GM19193 (cell line): ENCODE results near the gene BCR.

Experiments used
- POLR2A ChIP-seq: IDR thresholded peaks from 4 replicates; pipeline ENCODE4 v1.6.1; 2011; ENCODE audit not compliant: insufficient read depth, insufficient read length; ENCODE audit errors: extremely low read depth

Gene BCR

DNA sequence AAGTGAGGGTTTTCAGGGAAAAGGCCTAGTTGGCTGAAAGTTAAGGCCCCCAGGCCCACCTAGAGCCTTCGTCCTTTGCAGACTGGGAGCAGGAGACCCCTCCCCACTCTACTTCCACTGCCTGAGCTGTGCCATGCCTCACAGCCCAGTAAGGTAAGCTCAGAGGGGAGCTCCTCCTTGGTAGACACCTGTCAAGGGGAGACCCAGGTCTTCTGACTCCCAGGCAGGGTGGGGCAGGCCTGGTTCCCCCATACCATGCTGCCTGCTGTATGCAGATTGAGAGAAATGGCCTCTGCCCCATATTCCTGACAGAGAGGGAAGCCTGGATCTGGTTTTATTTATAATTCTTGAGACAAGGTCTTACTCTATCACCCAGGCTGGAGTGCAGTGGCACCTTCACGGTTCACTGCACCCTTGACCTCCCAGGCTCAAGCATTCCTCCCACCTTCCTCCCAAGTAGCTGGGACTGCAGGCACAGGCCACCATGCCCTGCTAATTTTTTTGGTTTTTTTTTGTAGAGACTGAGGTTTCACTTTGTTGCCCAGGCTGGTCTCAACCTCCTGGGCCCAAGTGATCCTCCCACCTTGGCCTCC is 34.3 kb upstream of the BCR start:
- TF ChIP-seq POLR2A: no peak

DNA sequence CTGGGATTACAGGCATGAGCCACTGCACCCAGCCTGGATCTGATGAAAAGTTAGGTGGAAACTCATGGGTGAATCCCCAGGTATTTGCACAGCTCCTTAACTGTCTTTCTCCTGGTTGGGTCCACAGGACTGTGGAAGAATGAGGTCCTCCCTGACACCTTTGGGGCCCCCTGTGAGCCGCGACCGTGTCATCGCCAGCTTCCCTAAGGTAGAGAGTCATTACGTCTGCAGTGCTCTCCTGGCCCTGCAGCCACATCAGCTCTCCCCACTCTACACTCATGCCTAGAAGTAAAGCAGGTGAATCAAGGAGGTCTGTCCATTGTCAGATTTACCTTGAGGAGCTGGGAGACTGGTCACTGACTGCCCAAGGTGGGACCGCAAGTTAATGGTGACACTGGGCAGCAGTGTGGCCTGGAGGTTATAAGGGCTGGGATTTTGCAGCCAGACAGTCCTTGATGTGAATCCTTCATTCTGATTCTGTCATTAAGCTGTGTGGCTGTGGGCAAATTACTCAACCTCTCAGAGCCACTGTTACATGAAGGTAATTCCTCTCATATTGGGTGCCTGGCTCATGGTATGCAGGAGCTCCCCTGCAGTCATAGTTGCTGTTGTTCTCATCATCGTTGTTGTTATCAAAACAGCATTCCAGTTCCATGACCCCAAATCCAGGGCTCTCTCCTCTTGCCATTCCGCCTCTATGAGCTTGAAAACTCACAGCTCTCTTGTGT is 33.7 kb upstream of the BCR start:
- TF ChIP-seq POLR2A: no peak

DNA sequence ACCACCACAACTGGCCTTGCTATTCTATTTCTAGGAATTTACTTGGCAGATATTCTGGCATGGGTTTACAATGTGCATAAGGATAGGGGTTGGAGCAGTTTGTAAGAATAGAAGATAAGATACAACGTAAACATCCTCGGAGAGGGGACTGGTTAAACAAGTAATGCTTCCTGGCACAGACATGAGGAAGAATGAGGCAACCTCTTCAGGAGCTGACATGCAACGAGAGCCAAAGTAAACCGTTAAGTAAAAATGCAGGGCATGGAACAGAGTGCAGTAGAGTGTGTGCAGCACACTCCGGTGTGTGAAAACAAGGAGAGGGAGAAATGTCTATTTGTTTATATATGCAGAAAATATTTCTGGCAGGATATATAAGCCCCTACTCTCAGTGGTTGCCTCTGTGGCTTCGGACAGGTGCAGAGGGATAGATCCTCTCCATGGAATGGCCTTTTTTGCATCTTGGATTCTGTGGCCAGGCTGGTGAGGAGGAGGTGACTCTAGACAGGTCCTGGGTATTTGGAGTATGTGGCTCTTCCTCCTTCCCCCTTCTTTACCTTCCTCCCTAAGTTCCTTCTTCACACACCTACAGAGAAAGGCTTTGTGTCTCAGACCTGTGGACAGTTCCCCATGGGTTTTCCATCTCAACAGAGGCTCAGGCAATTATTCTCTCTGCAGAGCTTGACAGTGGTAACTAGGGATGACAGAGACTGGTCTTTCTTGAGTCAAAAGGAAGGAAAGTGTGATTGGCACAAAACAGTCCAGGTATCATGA is 32.5 kb upstream of the BCR start:
- TF ChIP-seq POLR2A: no peak

DNA sequence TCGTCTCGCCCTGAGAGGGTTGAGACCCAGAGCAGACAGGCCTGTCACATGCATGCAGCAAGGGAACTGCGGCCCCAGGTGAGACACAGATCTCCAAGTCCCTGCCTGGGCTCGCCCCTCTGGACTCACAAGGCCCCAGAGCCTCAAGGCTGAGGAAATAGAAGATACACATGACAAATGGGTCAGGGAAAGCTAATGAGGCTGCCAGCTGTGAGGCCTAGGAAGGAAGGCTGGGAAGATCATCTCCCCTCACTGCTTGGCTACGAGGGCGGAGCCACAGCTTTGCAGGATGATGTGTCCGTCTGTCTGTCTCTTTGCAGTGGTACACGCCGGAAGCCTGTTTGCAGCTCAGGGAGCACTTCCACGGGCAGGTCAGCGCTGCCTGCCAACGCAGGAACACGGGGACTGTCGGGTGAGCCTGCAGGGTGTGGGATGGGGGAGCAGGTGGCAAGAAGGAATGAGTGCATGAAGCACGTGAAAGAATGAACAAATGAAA is 30.5 kb upstream of the BCR start:
- TF ChIP-seq POLR2A: no peak

DNA sequence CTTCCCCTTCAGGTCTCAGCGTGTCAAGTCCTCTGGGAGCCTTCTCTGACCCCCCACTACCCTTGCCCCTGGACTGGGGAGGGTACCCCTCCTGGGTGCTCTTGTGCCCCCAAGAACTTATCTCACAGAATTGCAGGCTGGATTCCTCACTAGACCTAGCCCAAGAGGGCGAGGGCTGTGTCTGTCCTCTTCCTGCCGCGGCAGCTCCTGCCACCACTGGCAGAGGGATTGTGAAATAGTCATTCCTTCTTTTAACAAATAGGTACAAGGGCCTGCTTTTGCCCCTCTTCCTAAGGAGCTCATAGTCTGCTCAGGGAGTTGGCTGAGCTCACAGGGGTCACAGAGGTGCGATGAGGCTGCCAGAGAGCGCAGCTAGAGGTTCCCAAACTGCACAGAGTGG is 29.5 kb upstream of the BCR start:
- no peak for TF ChIP-seq POLR2A

DNA sequence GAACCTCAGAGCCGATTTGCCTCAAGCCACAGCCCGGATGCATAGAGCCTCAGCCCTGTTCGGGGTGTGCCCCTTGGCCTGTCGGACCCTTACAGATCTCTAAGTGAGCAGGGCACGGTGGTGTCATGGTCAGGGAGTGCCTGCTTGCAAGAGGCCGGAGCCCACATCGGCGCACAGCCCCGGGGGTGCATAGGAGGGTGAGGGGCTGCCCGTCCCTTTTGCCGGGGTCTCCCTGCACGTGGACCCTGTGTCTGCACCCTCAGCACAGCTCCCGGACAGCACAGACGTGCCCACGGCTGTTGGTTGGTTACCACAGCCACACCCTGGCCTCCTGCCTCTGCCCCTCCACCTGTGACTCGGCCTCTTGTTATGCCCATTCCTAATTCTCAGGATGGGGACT is 28.5 kb upstream of the BCR start:
- no peak for TF ChIP-seq POLR2A

DNA sequence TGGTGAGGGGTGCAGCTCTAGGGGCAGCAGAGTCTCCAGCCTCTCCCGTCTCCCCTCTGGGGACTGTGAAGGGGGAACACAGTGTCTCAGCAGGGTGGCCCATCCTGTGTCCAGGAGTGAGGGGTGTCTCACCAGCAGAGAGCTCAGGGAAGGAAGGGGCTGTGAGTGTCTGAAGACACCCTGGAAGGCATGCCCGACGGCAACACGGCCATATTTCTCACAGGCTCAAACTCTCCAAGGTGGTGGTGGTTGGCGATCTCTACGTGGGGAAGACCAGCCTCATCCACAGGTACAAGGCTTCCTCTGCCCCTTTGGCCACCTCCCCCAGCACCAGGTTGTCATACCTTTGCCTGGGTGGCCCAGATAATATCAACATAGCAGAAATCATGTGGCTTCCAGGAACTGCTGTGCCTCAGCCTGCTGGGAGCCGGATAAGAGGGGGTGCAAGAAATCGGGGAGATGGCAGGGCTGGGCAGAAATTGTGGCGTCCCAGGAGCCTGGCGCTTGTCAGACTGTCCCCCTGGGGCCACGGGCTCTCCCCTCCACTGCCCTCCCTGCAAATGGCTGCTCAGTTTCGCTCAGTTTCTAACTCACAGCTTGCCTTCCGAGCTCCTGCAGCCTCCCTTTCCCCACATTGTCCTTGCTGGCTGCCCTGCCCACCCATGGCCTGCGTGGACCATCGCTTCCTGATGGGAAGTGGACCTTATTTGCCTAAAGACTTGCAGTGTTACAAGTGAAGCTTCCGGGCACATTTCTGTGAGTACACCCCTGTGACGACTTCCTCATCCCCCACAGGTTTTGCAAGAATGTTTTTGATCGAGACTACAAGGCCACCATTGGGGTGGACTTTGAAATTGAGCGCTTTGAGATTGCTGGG is 27.8 kb upstream of the BCR start:
- TF ChIP-seq POLR2A: peak; percentile 24

DNA sequence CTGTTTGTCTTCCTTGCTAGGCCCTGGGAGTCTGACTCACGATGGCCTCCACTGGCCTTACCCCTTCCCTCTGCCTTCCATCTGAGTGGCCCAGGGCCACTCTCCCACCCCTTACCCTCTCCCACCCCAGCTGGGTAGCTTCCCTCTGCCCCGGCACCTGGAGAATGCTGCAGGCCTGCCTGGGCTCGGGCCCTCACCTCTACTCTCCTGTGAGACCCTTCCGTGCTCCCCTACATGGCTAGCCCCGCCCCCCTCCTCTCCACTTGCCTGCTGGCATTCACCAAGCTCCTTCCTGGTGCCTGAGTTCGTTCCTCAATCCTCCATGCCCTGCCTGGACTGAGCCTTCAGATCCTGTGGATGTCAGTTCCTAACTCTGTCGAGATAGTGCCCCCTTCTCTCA is 26.3 kb upstream of the BCR start:
- no peak for TF ChIP-seq POLR2A

DNA sequence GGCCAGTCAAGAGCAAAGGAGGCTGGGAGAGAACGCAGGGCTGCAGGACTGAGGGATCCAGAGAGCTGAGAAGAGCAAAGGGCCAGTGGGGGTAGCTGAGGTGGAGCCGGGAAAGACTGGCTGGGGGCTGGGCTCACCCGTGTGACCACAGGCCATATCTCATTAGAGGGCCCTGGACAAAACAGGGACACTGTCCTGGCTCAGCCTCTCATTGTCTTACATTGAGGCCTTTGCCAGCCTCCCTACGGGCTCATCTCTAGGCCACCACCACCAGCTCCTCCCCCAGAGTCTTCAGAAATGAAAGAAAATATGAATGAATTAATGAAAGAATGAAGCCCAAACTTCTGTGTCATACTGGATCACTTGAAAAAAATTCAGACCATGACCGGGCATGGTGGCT is 25.8 kb upstream of the BCR start:
- no peak for TF ChIP-seq POLR2A

DNA sequence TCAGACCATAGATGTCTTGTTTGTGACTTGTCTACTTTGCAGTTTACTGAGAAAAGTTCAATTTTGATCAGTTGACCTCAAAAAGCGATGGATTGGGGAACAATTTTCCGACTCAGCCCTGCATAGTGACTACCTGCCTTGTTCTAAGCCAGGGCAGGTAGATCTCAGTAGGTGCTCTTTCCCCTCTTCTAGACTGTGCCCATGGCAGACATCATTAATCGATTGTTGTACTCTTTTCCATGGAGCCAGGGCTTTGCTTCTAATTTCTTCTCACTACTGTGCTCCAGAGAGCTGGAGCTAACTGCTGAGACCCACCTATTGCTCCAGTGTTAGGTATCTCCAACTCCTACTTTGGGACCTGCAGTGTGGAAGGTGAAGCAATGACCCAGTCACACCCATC is 25.2 kb upstream of the BCR start:
- no peak for TF ChIP-seq POLR2A

DNA sequence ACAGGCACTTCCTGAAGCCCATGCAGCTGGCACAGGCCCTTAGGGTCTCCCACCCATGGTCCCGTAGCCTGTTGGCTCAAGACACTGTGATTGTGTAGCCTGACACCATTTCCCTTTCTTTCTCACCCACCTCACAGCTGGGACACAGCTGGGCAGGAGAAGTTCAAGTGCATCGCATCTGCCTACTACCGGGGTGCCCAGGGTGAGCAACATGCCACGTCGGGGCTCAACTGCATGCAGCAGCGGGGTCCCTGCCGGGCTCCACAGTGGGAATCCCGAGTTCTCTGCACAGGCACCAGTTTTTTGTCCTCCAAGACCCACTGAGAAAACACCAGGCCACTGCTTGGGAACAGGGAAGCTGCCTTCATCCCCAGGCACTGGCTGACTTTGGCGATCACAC is 24.5 kb upstream of the BCR start:
- TF ChIP-seq POLR2A: no peak

DNA sequence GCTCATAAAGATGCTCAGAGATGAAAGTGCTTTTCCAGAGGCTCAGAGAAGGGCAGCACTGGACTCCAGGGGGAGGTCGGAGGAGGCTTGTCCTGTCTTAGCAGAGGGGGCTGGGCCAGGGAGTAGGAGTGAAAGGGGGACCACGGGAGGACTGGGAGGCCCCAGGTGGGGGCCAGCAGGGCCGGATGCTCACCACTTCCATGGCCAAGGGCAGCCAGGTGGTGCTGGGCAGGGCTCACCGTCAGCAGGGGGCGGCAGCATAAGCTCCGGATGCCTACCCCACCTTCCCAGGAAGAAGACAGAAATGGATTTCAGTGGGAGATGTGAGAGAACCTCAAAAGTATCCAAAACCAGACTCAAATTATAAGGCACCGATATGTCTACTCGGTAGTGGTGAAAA is 24.0 kb upstream of the BCR start:
- no peak for TF ChIP-seq POLR2A

DNA sequence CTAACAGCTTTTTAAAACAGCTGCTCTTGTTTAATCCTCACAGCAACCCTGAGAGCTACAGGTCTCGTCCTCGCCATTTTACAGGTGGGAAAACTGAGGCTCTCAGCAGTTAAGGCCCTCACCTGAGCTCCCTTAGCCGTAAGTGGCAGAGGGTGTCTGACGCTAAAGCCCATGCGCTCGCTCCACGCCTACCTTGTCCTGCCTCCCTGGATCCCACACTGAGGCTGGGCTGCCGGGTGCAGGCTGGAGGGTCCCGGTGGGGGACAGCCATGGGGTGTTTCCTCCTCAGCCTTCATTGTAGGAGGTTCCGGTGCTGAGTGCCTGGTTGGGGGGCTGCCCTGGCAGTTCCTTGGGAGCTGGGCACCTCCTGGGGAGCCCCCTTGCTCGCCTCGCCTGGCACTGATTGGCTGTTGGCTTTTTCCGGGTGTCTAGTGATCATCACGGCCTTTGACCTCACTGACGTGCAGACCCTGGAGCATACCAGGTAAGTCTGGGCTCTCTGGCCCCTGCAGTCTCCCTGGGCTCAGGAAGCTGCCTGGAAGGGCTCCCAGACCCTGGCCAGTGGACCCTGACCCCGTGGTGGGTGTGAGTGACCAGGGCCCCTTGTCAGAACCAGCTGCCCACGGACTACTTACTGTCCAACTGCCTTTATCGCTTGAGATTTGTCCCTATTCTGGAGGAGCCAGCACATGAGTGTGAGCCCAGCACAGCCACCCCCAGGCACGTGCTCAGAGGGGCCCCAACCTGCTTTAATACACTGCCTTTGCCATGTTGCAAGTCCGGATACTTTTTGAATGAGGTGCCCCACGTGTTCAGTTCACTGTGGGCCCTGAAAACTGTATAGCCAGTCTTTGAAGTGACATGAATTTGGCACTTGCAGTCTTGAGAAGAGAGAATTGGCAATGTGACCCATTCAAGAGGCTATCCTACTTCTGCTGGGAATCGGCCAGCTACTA is 22.5 kb upstream of the BCR start:
- no peak for TF ChIP-seq POLR2A
